Thymus (tissue), 11 donors: ENCODE data around the gene SH3PXD2A. TPM values are rescaled to one million over a fixed set of nuclear protein-coding genes. Genes with fewer than 3 reads are reported as not detected.

Experiments used
- DNase-seq, 9 donors: peaks; one replicate each; pipeline ENCODE4 v3.0.0-alpha.2; 2013; ENCODE audit warnings: low spot score in 9 of 9, low read depth in 6 of 9, missing footprints in 1 of 9
- H3K27ac ChIP-seq, 2 donors: one replicate each; pipeline ENCODE4 v1.5.1; 2013; ENCODE audit warnings: control low read depth in 1 of 2, low read depth in 1 of 2, low read length in 1 of 2, mild to moderate bottlenecking in 1 of 2, moderate library complexity in 1 of 2
- H3K27me3 ChIP-seq, 2 donors: one replicate each; pipeline ENCODE4 v1.5.1; 2013; ENCODE audit warnings: low read length in 1 of 2; ENCODE audit not compliant: control insufficient read depth in 2 of 2, insufficient read depth in 1 of 2
- H3K36me3 ChIP-seq, 2 donors: one replicate each; pipeline ENCODE4 v1.5.1; 2013; ENCODE audit warnings: low read length in 1 of 2, mild to moderate bottlenecking in 1 of 2, moderate library complexity in 1 of 2; ENCODE audit not compliant: control insufficient read depth in 2 of 2, insufficient read depth in 2 of 2
- H3K4me1 ChIP-seq, 2 donors: one replicate each; pipeline ENCODE4 v1.5.1; 2013; ENCODE audit warnings: low read length in 2 of 2; ENCODE audit not compliant: control insufficient read depth in 2 of 2, insufficient read depth in 2 of 2
- H3K4me3 ChIP-seq, 2 donors: one replicate each; pipeline ENCODE4 v1.5.1; 2013; ENCODE audit warnings: low read length in 2 of 2, control low read depth in 1 of 2, mild to moderate bottlenecking in 1 of 2
- H3K9me3 ChIP-seq, 2 donors: one replicate each; pipeline ENCODE4 v1.5.1; 2013; ENCODE audit warnings: low read length in 1 of 2, mild to moderate bottlenecking in 1 of 2; ENCODE audit not compliant: control insufficient read depth in 2 of 2, insufficient read depth in 1 of 2
- WGBS: extraction: QIAGEN DNeasy Blood & Tissue Kit; methylation state at CpG from one replicate; pipeline ENCODE4 v1.1.7; 2013; 5-methylcytosine and 5-hydroxymethylcytosine counted together
- polyA plus RNA-seq: library from polyadenylated mRNA; stranded (reverse); fragments of 200-250 nt; gene quantifications from one replicate; pipeline ENCODE4 v1.2.3, GENCODE V29; 2013
- total RNA-seq: library from RNA; stranded (reverse); fragments of 120-200 nt; gene quantifications from one replicate; pipeline ENCODE4 v1.2.4, GENCODE V29; 2013
- donor health status: healthy.

Gene SH3PXD2A
- total and polyA plus RNA-seq, 2 donors: 3.8 to 9.5 TPM

GRCh38 chr10:103706047-103706446 is 149.3 kb downstream of the SH3PXD2A start:
- Histone ChIP-seq H3K9me3 (no peaks in the 10 kb centered on the region), H3K27ac (no peak overlapping the region), H3K36me3 (no peaks in the 10 kb centered on the region), H3K4me1 (no peaks in the 10 kb centered on the region), H3K4me3 (no peak overlapping the region), H3K27me3 (no peaks in the 10 kb centered on the region)
- DNase-seq: no peak
- 82% methylated on average over 5 of the region's 5 CpGs for WGBS

- Histone ChIP-seq H3K4me1 (no peaks in the 10 kb centered on the region), H3K36me3 (no peaks in the 10 kb centered on the region), H3K9me3 (no peaks in the 10 kb centered on the region), H3K4me3 (no peak overlapping the region), H3K27ac (no peak overlapping the region), H3K27me3 (no peaks in the 10 kb centered on the region)
- no peak for DNase-seq
- WGBS: 84% methylated on average over 13 of the region's 13 CpGs
Observed at GRCh38 chr10:103703941-103704919, 151.1 kb downstream of the SH3PXD2A start.

- 61% methylated on average over 1 of the region's 1 CpG for WGBS
- Histone ChIP-seq H3K9me3 (no peaks in the 10 kb centered on the region), H3K27ac (no peak overlapping the region), H3K27me3 (no peaks in the 10 kb centered on the region), H3K36me3 (no peaks in the 10 kb centered on the region), H3K4me1 (peaks cover 0 to 2% of the 10 kb centered on the region in 2 donors), H3K4me3 (no peak overlapping the region)
- DNase-seq: no peak
Observed at GRCh38 chr10:103701380-103702222, 153.8 kb downstream of the SH3PXD2A start.

- no peak for DNase-seq
- no peak overlapping the region for H3K4me3 ChIP-seq
- no peaks in the 10 kb centered on the region for H3K9me3 ChIP-seq
- H3K27ac ChIP-seq: no peak overlapping the region
- peaks cover 0 to 5% of the 10 kb centered on the region in 2 donors for H3K4me1 ChIP-seq
- H3K36me3 ChIP-seq: no peaks in the 10 kb centered on the region
- no peaks in the 10 kb centered on the region for H3K27me3 ChIP-seq
Observed at GRCh38 chr10:103700436-103700715, 155.0 kb downstream of the SH3PXD2A start.

DNA sequence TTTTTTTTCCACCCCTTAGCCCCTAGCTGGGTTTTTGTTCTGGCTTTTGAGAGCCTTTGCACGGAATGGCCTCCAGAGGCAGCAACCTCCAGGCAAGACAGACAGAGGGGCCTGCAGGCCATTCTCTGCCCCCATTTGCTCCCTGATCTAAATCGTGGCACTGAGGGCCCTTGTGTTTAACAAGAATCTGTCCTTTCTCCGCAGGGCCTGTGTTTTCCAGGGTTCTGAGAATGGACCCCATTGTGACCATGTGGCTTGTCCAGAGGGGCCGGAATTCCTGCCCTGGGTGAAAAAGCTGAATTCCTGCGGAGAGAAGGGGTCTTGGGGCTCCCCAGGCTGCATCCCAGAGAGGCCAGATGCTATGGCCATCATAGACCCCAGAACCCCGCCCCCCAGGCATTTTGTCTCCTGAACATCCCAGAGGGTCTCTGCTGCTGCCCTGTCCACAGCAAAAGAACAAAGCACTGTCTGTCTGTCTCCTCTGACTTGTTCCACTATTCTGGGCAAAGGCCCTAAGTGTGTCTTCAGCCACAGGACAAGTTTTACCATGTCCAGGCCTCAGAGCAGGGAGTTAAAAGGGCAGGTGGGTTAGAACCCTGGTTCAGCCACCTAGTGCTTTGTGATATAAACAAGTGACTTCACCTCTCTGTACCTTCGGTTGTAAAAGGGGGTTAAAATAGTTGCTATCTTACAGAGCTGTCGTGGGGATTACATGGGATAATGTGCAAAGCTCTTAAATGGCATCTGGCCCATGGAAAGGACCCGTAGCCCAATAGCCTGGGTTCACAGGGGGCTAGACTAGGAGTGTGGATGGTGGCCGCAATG is 155.6 kb downstream of the SH3PXD2A start:
- Histone ChIP-seq H3K36me3 (no peaks in the 10 kb centered on the region), H3K9me3 (no peaks in the 10 kb centered on the region), H3K27me3 (peaks cover 0 to 3% of the 10 kb centered on the region in 2 donors), H3K27ac (no peak overlapping the region), H3K4me3 (no peak overlapping the region), H3K4me1 (peaks cover 0 to 5% of the 10 kb centered on the region in 2 donors)
- WGBS: 86% methylated on average over 10 of the region's 10 CpGs
- no peak for DNase-seq

- Histone ChIP-seq H3K4me3 (no peak overlapping the region), H3K4me1 (peaks cover 4 to 12% of the 10 kb centered on the region in 2 donors), H3K27ac (no peak overlapping the region), H3K36me3 (no peaks in the 10 kb centered on the region), H3K27me3 (peaks cover 6 to 19% of the 10 kb centered on the region in 2 donors), H3K9me3 (no peaks in the 10 kb centered on the region)
- no peak for DNase-seq
- 97% methylated on average over 4 of the region's 4 CpGs for WGBS
Observed at GRCh38 chr10:103698266-103698665, 157.1 kb downstream of the SH3PXD2A start.

DNA sequence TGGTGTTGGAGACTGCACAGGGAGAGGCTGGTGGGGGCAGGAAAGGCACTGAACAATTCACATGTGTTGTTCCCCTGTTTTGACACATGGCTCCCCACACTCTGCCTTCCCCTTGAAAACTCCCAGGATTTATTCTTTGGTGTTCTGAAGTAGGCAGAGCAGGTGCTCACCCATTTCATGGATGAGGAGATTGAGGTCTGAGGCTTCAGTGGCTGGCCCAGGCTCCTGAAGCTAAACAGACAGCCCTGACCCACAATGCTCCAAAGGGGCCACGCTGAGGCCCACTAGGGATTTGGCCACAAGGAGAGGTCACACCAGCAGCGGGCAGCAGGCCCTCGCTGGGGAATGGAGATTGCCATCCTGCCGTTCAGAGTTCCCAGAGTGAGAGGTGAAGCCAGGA is 157.6 kb downstream of the SH3PXD2A start:
- no peak for DNase-seq
- H3K4me1 ChIP-seq: peaks cover 6 to 14% of the 10 kb centered on the region in 2 donors
- no peak overlapping the region for H3K27ac ChIP-seq
- WGBS: 96% methylated on average over 4 of the region's 4 CpGs
- H3K4me3 ChIP-seq: no peak overlapping the region
- H3K36me3 ChIP-seq: no peaks in the 10 kb centered on the region
- H3K27me3 ChIP-seq: peaks cover 9 to 22% of the 10 kb centered on the region in 2 donors
- no peaks in the 10 kb centered on the region for H3K9me3 ChIP-seq

DNA sequence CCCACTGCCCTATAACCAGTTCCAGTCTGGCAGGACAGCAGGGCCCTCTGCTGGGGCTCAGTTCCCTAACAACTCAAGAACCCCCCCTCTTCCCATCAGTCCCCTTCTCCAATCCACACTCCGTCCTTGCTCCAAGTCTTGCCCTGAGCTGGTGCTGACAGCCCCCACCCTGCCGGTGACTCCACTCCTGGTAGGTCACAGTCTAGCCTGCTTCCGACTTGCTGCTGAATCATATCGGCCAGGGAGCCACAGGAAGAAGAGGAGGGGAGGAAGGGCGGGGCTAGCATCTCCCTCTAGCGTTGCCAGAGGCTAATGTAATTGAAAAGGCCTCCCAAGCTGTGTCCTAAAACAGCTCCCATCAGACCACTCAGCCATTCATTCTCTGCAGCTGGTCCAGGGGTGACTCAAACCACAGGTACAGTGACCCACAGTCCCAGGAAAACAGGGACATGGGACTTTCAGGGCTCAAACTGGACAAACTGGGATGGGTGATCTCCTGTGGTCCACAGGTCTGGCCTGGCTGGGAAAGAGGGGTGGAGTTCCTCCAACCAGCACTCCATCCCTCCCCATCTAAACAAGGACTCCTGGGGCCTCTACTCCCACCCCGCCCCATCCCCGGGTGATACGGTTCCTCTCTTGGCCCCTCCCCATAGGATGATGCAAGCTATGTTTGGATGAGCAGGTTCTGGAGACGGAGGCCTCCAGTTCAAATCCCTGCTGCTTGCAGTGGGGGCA is 158.8 kb downstream of the SH3PXD2A start:
- no peak overlapping the region for H3K4me3 ChIP-seq
- H3K36me3 ChIP-seq: no peaks in the 10 kb centered on the region
- H3K27ac ChIP-seq: no peak overlapping the region
- H3K27me3 ChIP-seq: peaks cover 16 to 34% of the 10 kb centered on the region in 2 donors
- peak in 1 of 9 donors; percentile 36 for DNase-seq
- peaks cover 7 to 19% of the 10 kb centered on the region in 2 donors for H3K4me1 ChIP-seq
- WGBS: 50% methylated on average over 10 of the region's 10 CpGs
- H3K9me3 ChIP-seq: no peaks in the 10 kb centered on the region
